Stimulated activated CD4-positive, alpha-beta T cell treated with anti-CD3 and anti-CD28 coated beads, TNF-alpha, amount 100 ng/mL, for 1 hour (primary cell): ENCODE results near the gene HAUS1.
A peak's percentile ranks its signal among the peaks of the same experiment; 100 is the strongest.
"Not testable (repeated sequence)": the region's sequence is repeated elsewhere in the genome, so short reads cannot be mapped to it uniquely, and the experiment has no call there.

Experiments used
- DNase-seq, 3 donors: peaks; one replicate each; pipeline ENCODE4 v3.0.0-alpha.2; 2020; ENCODE audit warnings: low read depth in 3 of 3, low spot score in 1 of 3

Gene HAUS1

GRCh38 chr18:46155641-46156051 lies 51.5 kb downstream of the HAUS1 start:
- no peak for DNase-seq

- no peak for DNase-seq
Observed at GRCh38 chr18:46156124-46156745, 52.0 kb downstream of the HAUS1 start.

DNA sequence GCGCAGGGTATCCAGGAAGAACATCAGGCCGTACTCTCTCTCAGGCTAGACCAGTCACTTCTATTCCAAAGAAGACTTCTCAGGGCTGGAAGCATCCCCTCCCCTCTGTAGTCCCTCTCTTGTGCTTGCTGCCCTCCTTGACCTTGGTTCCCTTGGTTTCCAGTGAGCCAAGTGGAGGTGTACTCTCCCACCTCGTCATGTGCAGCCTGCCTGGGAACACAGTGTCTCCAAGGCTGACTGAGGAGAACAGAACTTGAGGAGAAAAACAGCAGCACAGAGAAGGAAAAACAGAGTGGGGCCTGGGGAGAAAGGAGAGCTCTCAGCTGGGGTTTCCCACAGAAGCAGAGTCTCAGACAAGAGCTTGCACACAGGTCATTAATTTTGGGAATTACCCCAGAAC lies 52.7 kb downstream of the HAUS1 start:
- DNase-seq, result no peak

DNA sequence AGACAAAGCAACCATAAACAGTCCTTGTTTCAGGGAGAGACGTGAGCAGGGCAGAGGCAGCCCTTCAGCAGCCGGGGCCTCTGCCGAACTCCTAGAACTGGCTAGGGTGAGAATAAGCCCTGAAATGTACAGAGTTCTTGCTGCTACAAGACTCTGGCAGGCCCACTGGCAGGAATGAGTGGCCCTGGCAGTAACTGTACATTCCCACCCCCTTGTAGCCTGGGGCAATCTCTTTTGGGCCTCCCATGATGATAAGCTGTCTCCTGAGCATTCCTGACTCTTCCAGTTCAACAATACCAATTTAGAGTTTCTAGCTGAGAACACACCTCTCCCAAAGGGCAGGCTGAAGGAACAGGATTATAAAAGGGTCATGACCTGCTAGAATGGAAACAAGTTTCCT lies 54.3 kb downstream of the HAUS1 start:
- no peak for DNase-seq

- DNase-seq, result no peak
Observed at GRCh38 chr18:46160050-46160798, 56.0 kb downstream of the HAUS1 start.

- not testable (repeated sequence) for DNase-seq
Observed at GRCh38 chr18:46160840-46161239, 56.7 kb downstream of the HAUS1 start.

- no peak for DNase-seq
Observed at GRCh38 chr18:46161703-46162396, 57.7 kb downstream of the HAUS1 start.

- DNase-seq, result no peak
Observed at GRCh38 chr18:46163091-46163490, 58.9 kb downstream of the HAUS1 start.

DNA sequence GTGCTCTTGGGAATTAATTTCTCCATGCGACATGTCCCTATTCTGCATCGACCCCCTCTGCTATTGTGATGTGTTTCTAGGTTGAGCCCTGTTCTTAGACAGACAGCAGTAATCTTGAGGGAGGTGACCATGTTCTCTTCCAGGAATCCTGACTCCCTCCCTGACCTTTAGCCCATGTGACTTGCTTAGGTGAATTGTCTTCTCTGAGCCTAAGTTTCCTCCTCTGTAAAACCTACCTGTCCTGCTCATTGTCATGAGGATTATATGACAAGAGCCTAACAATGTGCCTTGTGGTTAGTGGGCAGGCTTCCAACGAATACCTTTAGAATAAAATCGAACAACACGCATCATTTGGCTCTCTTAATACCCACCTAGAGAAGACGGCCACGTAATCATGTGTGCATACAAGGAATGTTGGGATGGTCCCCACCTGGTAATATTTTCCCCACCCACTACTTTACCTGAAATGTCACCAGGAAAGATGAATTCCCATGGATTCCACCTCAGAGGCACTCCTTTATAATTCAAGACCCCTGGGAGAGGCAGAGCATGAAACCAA lies 59.8 kb downstream of the HAUS1 start:
- no peak for DNase-seq

- DNase-seq, result not testable (repeated sequence)
Observed at GRCh38 chr18:46164502-46164901, 60.3 kb downstream of the HAUS1 start.

- no peak for DNase-seq
Observed at GRCh38 chr18:46164920-46165319, 60.7 kb downstream of the HAUS1 start.

- no peak for DNase-seq
Observed at GRCh38 chr18:46166261-46166970, 62.2 kb downstream of the HAUS1 start.

GRCh38 chr18:46167971-46168370 lies 63.8 kb downstream of the HAUS1 start:
- no peak for DNase-seq

DNA sequence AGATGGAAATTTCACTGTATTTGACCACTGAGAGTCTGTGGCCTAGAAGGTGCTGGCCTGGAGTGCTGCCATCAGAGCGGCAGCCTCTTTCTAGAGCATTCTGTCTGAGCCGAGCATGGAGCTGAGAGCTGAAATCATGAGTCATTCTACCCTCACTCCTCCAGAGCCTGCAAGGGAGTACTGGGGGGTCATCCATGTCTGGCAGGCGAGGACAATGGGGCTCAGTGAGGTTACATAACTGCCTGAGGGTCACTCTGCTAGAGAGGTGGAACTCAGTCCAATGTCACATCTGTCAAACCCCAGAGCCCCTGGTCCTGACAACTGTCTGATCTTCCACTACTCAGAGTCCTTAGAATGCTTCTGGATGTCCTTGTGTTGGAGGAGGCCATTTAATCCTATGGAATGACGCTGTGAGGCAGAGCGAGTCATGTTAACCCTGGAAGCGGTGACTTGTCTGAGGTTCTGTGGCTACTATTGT lies 65.3 kb downstream of the HAUS1 start:
- no peak for DNase-seq

- DNase-seq, result no peak
Observed at GRCh38 chr18:46171331-46171730, 67.1 kb downstream of the HAUS1 start.

DNA sequence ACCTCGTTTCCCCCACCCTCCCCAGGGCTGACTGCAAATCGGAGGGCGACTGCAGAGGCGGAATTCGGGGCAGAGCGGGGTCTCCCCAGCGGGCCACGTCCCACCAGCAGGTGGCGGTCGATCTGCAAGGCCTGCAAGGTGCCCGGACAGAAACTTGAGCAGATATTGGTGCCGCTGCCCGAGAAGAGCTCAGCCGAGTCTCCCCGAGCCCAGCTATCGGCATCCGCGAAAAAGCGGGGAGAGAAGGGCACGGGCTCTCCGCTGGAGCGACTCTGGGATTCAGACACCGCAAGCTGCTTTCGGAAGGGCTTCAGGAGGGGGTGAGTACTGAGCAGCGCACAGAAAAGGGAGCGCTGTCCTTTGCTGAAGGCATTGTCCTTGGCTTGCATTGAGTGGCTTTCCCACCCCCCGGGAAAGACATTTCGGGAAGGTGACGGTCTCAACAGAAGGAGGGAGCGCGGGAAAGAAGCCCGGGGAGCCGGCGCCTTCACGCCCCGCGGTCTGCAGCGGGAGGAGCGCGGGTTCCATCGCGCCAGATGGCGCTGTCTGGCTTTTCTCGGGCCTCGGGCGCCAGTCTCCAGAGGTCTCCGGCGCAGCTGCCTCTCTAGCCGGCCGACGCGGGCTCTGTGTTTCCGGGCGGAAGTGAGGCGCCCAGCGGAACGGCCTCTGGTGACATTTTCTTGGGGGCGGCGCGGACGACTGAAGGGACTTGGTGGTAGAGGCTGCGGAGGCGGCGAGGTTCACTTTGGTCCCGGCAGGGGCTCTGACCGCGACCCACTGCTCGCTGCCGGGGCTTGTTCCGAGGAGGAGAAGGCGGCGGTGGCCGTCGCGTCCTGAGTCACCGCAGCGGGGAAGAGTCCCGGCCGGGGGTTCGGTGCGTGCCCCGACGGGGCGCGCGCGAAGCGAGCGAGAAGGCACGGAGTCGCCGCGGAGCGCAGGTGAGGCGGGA lies 69.5 kb downstream of the HAUS1 start:
- peak; percentile 79 to 87 (median 83) for DNase-seq

GRCh38 chr18:46174342-46175041 lies 70.3 kb downstream of the HAUS1 start:
- DNase-seq, result peak in 1 of 3 donors; percentile 8

- DNase-seq, result no peak
Observed at GRCh38 chr18:46176001-46176400, 71.8 kb downstream of the HAUS1 start.
